Measurements from ENCODE around the gene MED31. TPM values are rescaled to one million over a fixed set of nuclear protein-coding genes. Genes with fewer than 3 reads are reported as not detected.

Gene MED31
- total and polyA plus RNA-seq, 2 of the 4 experiments (the other 2 are of a cell fraction), result 5.6 to 11.6 TPM

GRCh38 chr17:6627019-6627418 is 24.4 kb downstream of the MED31 start:
- peak; percentile 74 for ATAC-seq (ENCODE audit: low read depth)
- Histone ChIP-seq H3K27ac (ENCODE audit: insufficient read depth, low read length) (peak overlapping the region; percentile 75; the same call in 1 of the 2 replicates), H3K4me2 (ENCODE audit: low read depth, low read length) (peak overlapping the region; percentile 88; the same call in 1 of the 2 replicates)

More at GRCh38 chr17:6627019-6627418, 24.4 kb downstream of the MED31 start:
- peak overlapping the region; percentile 68; the same call in 1 of the 2 replicates for H2BK120ac ChIP-seq (ENCODE audit: low read depth, low read length)
- H3K9me1 ChIP-seq (ENCODE audit: insufficient read depth, low read length), result peaks cover 3% of the 10 kb centered on the region
- H4K5ac ChIP-seq (ENCODE audit: low read depth, low read length), result no peak overlapping the region
- in situ Hi-C loops (cut with MboI; ENCODE audit: low sequenced_read_pairs), result no loop called here
- peaks cover 15 to 43% of the 10 kb centered on the region in 2 experiments for H3K79me1 ChIP-seq (ENCODE audit: low read depth in 1 of 2, low read length in 2 of 2)
- no peak overlapping the region for H3K4me3 ChIP-seq (ENCODE audit: insufficient read depth, low read depth, low read length)
- TF ChIP-seq FOS (IDR thresholded peaks at IDR 0.05; ENCODE audit: low read depth, low read length) (peak; percentile 27; the same call in 1 of the 2 replicates), BHLHE40 (IDR thresholded peaks at IDR 0.05; ENCODE audit: low read depth, low read length) (no peak)
- no peaks in the 10 kb centered on the region for H3K27me3 ChIP-seq (ENCODE audit: control insufficient read depth, insufficient read depth, low read length)
- intact Hi-C loops (cut with micrococcal nuclease), result no loop called here
- H3K9ac ChIP-seq (ENCODE audit: low read depth, low read length), result no peak overlapping the region
- peaks cover 12% of the 10 kb centered on the region for H3K4me1 ChIP-seq (ENCODE audit: control insufficient read depth, insufficient read depth, low read length)
- no TSS peak for BruUV-seq (replicated peaks)
- H3K9me3 ChIP-seq (ENCODE audit: control insufficient read depth, insufficient read depth, low read length), result no peaks in the 10 kb centered on the region
- H3K4ac ChIP-seq (ENCODE audit: low read depth, low read length), result peak overlapping the region; percentile 76; the same call in 1 of the 2 replicates
- H4K8ac ChIP-seq (ENCODE audit: low read depth in 2 of 2, low read length in 2 of 2), result peak overlapping the region in 1 of 2 experiments; percentile 29; a peak in 2 of 4 replicates
- no peak overlapping the region for H2AFZ ChIP-seq (replicated peaks; ENCODE audit: low read length, poor library complexity)
- POLR2A ChIA-PET (ENCODE audit: unreplicated experiment), result interaction anchor here (0.9 kb wide), 1 partner anchor 14 kb away, joined by 3 read pairs; the partner anchor contains the start of genes KIAA0753 and TXNDC17
- no CpG with 5 or more reads among the region's 1 CpG for WGBS, 2 experiments (ENCODE audit: extremely low coverage in 2 of 2, insufficient read length in 1 of 2)
- peak overlapping the region; percentile 69 for H2BK5ac ChIP-seq (ENCODE audit: low read depth, low read length, poor library complexity, severe bottlenecking)
- peak overlapping the region; percentile 85; the same call in 2 of the 3 replicates for H2BK15ac ChIP-seq (ENCODE audit: low read depth, low read length)
- peak overlapping the region; percentile 84; the same call in 1 of the 2 replicates for H3K18ac ChIP-seq (ENCODE audit: low read depth, low read length)
- dilution Hi-C loops (cut with HindIII; ENCODE audit: low sequenced_read_pairs, unreplicated experiment), result no loop called here
- DNase-seq, result peak; percentile 53
- H2AK5ac ChIP-seq (ENCODE audit: low read depth, low read length), result no peak overlapping the region
- H2AK9ac ChIP-seq (replicated peaks; ENCODE audit: low read depth, low read length, poor library complexity), result no peak overlapping the region
- CTCF ChIA-PET, result interaction anchor here (0.6 kb wide), 1 partner anchor 156 kb away, joined by 3 read pairs; no protein-coding TSS in a partner anchor
- peaks cover 4% of the 10 kb centered on the region; the same call in 1 of the 2 replicates for H4K20me1 ChIP-seq (ENCODE audit: insufficient read depth, low read length)
- peak overlapping the region; percentile 72; the same call in 1 of the 2 replicates for H4K91ac ChIP-seq (ENCODE audit: insufficient read depth, low read depth, low read length)
- H3K23ac ChIP-seq (ENCODE audit: low read depth, low read length), result 0 out of 2 replicates have a peak overlapping the region, but pooled peaks have one; percentile 35
- H3K14ac ChIP-seq (replicated peaks; ENCODE audit: low read depth, low read length), result peak overlapping the region; percentile 70; the same call in 1 of the 2 replicates
- H3K36me3 ChIP-seq (ENCODE audit: control insufficient read depth, insufficient read depth, low read length), result peaks cover 21% of the 10 kb centered on the region
- H3K56ac ChIP-seq (ENCODE audit: extremely low read depth, insufficient read depth, low read length), result no peak overlapping the region
- H2BK20ac ChIP-seq (ENCODE audit: low read depth, low read length), result no peak overlapping the region; the same call in 1 of the 2 replicates
